Glutamatergic neuron (in vitro differentiated cells): Measurements from ENCODE around the gene GZMB. TPM values are rescaled to one million over a fixed set of nuclear protein-coding genes. Genes with fewer than 3 reads are reported as not detected.

Source experiments
- DNase-seq: peaks from one replicate; pipeline ENCODE4 v3.0.0; 2022
- H3K27ac Mint-ChIP-seq: one replicate; pipeline ENCODE4 v1.8.0; 2020; ENCODE audit warnings: mild to moderate bottlenecking, mixed read lengths, inconsistent platforms; ENCODE audit not compliant: unreplicated experiment
- H3K27me3 Mint-ChIP-seq: one replicate; pipeline ENCODE4 v1.8.0; 2020; ENCODE audit warnings: mild to moderate bottlenecking, moderate library complexity, mixed read lengths, inconsistent platforms; ENCODE audit not compliant: unreplicated experiment
- H3K36me3 Mint-ChIP-seq: one replicate; pipeline ENCODE4 v1.8.0; 2020; ENCODE audit warnings: mild to moderate bottlenecking, mixed read lengths, inconsistent platforms; ENCODE audit not compliant: unreplicated experiment
- H3K4me1 Mint-ChIP-seq: one replicate; pipeline ENCODE4 v1.8.0; 2020; ENCODE audit warnings: mild to moderate bottlenecking, low read depth, mixed read lengths, inconsistent platforms; ENCODE audit not compliant: unreplicated experiment
- H3K4me3 Mint-ChIP-seq: one replicate; pipeline ENCODE4 v1.8.0; 2020; ENCODE audit warnings: mild to moderate bottlenecking, mixed read lengths, inconsistent platforms; ENCODE audit not compliant: unreplicated experiment
- H3K9me3 Mint-ChIP-seq: one replicate; pipeline ENCODE4 v1.8.0; 2020; ENCODE audit warnings: mild to moderate bottlenecking, moderate library complexity, mixed read lengths, inconsistent platforms; ENCODE audit not compliant: unreplicated experiment
- CTCF ChIP-seq: fragments of 200-600 bp; sonication (generic); IDR thresholded peaks from one replicate; pipeline ENCODE4 v1.5.0; 2021; ENCODE audit not compliant: partially characterized antibody, unreplicated experiment
- total RNA-seq: library from RNA; stranded (reverse); fragmentation: NEBNext Ultra II Directional; extraction: Animal tissue kit (Norgen Biotek cat#: 25700); gene quantifications from one replicate; pipeline ENCODE4 v1.2.1, GENCODE V29; 2021; ENCODE audit not compliant: unreplicated experiment

The GZMB gene
- total RNA-seq, 1 donor from 2014 or later: not detected

GRCh38 chr14:24631749-24632335 is 2.1 kb downstream of the GZMB start:
- H3K4me1 Mint-ChIP-seq: no peaks in the 10 kb centered on the region
- no peak for DNase-seq

GRCh38 chr14:24630872-24631477 is 3.0 kb downstream of the GZMB start:
- Mint-ChIP-seq H3K27ac (no peak overlapping the region), H3K4me3 (no peak overlapping the region), H3K36me3 (no peaks in the 10 kb centered on the region), H3K4me1 (no peaks in the 10 kb centered on the region), H3K9me3 (no peaks in the 10 kb centered on the region), H3K27me3 (peaks cover 3% of the 10 kb centered on the region)
- DNase-seq: no peak
- no peak for TF ChIP-seq CTCF

More at GRCh38 chr14:24631749-24632335, 2.1 kb downstream of the GZMB start:
- Mint-ChIP-seq H3K27ac (no peak overlapping the region), H3K27me3 (peaks cover 3% of the 10 kb centered on the region), H3K36me3 (no peaks in the 10 kb centered on the region), H3K4me3 (no peak overlapping the region), H3K9me3 (no peaks in the 10 kb centered on the region)
- TF ChIP-seq CTCF: no peak

GRCh38 chr14:24630087-24630871 is 3.7 kb downstream of the GZMB start:
- no peak for DNase-seq
- H3K36me3 Mint-ChIP-seq: no peaks in the 10 kb centered on the region
- no peak overlapping the region for H3K4me3 Mint-ChIP-seq
- TF ChIP-seq CTCF: no peak
- no peaks in the 10 kb centered on the region for H3K9me3 Mint-ChIP-seq
- peaks cover 3% of the 10 kb centered on the region for H3K27me3 Mint-ChIP-seq
- no peaks in the 10 kb centered on the region for H3K4me1 Mint-ChIP-seq
- no peak overlapping the region for H3K27ac Mint-ChIP-seq

GRCh38 chr14:24629521-24629920 is 4.5 kb downstream of the GZMB start:
- TF ChIP-seq CTCF: no peak
- H3K27me3 Mint-ChIP-seq: peaks cover 3% of the 10 kb centered on the region
- DNase-seq: no peak
- no peaks in the 10 kb centered on the region for H3K36me3 Mint-ChIP-seq
- H3K4me3 Mint-ChIP-seq: no peak overlapping the region
- H3K9me3 Mint-ChIP-seq: no peaks in the 10 kb centered on the region
- no peak overlapping the region for H3K27ac Mint-ChIP-seq
- H3K4me1 Mint-ChIP-seq: no peaks in the 10 kb centered on the region

- no peaks in the 10 kb centered on the region for H3K4me1 Mint-ChIP-seq
- no peaks in the 10 kb centered on the region for H3K9me3 Mint-ChIP-seq
- no peaks in the 10 kb centered on the region for H3K27me3 Mint-ChIP-seq
- no peaks in the 10 kb centered on the region for H3K36me3 Mint-ChIP-seq
- no peak for TF ChIP-seq CTCF
- H3K27ac Mint-ChIP-seq: no peak overlapping the region
- no peak for DNase-seq
- H3K4me3 Mint-ChIP-seq: no peak overlapping the region
These were observed 20.2 kb downstream of the GZMB start for GRCh38 chr14:24613747-24614146.
